ENCODE data around the gene SPSB3.

The SPSB3 gene

DNA sequence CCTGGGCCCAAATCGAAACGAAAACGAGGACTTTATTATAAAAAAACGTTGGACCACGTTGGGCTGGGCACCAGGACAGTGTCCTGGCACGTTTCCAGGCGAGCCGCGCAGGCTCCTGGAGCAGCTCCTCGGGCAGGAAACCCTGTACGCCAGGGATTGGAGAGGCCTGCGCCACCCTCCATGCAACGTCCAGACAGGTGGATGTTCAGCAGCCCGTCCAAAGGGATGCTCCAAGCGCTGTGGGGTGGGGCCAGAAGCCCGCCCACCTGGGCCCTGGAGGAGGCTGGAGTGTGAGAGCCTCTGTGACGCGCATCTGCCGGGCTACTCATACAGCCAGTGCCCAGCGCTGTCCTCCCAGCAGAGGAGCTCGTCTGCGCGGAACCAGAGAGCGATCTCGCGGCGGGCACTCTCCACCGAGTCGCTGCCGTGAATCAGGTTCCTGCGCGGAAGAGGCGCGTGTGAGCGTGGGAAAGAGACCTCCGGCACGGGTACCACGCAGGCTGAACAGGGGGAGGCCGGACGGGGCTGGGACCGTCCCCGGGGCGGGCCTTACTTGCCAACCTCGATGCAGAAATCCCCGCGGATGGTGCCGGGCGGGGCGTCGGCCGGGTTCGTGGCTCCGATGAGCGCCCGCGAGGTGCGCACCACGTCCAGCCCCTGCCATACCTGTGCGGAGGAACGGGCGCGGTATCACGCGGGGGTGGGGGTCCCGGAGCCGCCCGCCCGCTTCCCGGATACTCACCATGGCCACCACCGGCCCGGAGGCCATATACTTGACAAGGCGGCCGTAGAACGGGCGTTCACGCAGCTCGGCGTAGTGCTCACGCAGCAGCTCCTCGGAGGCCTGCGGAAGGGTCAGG is 11.8 kb downstream of the SPSB3 start:
- peak overlapping the region; percentile 75 for H3K27ac Mint-ChIP-seq
- H3K4me1 Mint-ChIP-seq = peaks cover 7% of the 10 kb centered on the region
- peak; percentile 68 to 73 for DNase-seq (ENCODE audit: low spot score in 2 of 2)
- H3K9me3 Mint-ChIP-seq = no peaks in the 10 kb centered on the region
- peak overlapping the region; percentile 77 for H3K4me3 Mint-ChIP-seq
- ATAC-seq (ENCODE audit: low read depth) = peak; percentile 53
- no peaks in the 10 kb centered on the region for H3K27me3 Mint-ChIP-seq
- H3K36me3 Mint-ChIP-seq = peaks cover 8% of the 10 kb centered on the region

DNA sequence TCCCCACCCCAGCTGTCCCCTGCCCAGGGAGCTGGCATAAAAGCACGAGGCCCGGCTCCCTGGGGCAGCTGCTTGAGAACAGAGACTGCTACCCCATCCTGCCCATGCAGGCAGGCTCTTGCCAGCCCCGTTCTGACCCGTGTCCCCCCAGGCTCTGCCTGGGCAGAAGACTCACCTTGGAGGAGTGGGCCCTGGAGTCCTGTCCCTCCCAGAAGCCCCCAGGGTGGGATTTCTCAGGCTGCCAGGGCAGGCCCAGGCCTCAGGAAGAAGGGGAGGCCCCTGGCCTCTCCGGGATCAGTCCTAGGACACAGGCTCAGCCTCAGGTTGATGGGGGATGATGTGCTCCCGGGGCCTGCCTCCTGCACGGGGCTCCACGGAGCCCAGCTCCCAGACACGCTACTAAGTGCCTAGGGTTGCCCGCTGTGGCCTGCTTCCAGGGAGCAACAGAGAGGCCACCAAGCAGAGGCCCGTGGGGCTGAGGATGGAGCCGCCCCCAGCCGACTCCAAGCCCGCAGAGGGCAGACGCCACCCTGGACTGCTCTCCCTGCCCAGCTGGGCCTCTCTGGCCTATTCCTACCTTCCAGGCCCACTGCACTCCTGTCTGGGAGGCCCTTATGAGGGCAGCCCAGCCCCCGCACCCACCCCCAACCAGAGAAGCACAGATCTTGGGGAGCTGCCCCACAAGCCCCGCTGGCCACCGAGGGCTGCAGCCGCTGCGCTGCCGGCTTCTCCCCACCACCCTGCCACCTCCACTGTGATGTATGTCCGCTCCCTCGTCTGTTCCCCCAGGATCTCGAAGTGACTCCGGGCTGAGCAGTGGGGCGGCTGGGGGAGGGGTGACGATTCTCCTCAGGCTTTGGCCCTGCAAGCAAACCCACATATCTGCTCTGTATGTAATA is 12.7 kb downstream of the SPSB3 start:
- ATAC-seq (ENCODE audit: low read depth) (no peak), DNase-seq (ENCODE audit: low spot score in 2 of 2) (no peak)
- Mint-ChIP-seq H3K4me3 (peak overlapping the region; percentile 77), H3K9me3 (no peaks in the 10 kb centered on the region), H3K27me3 (no peaks in the 10 kb centered on the region), H3K4me1 (peaks cover 7% of the 10 kb centered on the region), H3K36me3 (peaks cover 8% of the 10 kb centered on the region), H3K27ac (peak overlapping the region; percentile 75)

DNA sequence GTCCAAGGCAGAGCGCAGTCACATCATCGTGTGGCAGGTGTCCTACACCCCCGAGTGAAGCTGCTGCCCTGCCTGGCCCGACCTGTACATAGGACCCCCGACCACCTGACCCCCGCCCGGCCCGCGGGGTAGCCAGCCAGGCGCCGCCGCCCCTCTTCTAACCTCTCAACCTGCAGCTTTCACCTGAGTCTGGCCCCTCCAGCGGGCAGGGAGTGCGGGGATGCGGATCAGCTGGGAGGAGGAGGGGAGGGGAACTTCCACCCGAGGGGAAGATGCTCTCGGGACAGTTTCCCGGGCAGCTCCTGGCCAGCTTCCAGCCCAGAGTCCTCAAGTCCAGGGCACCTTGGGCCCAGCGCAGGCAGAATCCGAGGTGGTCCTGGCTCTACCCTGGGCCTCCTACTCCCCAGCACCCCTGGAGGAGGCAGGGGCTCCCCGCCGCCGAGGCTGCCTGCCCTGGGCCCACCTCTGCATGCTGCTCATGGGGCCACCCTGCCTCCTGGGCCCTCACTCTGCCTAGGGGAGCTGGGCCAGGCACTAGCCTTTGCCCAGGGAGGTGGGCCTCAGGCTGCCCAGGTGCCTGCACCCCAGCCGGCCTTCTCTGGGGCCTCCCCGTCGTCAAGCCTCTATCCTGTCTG is 13.5 kb downstream of the SPSB3 start:
- Mint-ChIP-seq H3K4me1 (peaks cover 7% of the 10 kb centered on the region), H3K36me3 (peaks cover 8% of the 10 kb centered on the region), H3K27me3 (no peaks in the 10 kb centered on the region), H3K9me3 (no peaks in the 10 kb centered on the region), H3K27ac (peak overlapping the region; percentile 53), H3K4me3 (no peak overlapping the region)
- ATAC-seq (ENCODE audit: low read depth) (no peak), DNase-seq (ENCODE audit: low spot score in 2 of 2) (no peak)

DNA sequence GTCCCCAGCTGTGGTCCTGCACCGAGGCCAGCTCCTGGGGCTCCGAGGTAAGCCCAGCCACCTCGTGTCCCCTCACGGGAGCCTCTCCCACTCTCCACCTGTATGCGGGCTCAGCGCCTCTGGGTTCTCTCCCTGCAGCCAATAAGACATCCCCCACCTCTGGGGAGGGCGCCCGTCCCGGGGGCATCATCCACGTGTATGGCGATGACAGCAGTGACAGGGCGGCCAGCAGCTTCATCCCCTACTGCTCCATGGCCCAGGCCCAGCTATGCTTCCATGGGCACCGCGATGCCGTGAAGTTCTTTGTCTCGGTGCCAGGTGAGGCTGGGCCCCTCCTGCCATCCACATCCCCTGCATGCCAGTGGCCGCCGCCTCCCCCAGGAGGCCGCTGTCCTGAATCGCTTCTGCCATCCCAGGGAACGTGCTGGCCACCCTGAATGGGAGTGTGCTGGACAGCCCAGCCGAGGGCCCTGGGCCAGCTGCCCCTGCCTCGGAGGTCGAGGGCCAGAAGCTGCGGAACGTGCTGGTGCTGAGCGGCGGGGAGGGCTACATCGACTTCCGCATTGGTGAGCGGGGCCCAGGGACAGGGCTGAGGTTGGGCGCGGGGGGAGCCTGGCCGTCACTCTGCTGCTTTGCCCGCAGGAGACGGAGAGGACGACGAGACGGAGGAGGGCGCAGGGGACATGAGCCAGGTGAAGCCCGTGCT is 14.2 kb downstream of the SPSB3 start:
- DNase-seq (ENCODE audit: low spot score in 2 of 2) (no peak), ATAC-seq (ENCODE audit: low read depth) (no peak)
- Mint-ChIP-seq H3K36me3 (peaks cover 8% of the 10 kb centered on the region), H3K27me3 (no peaks in the 10 kb centered on the region), H3K4me1 (peaks cover 7% of the 10 kb centered on the region), H3K4me3 (no peak overlapping the region), H3K9me3 (no peaks in the 10 kb centered on the region), H3K27ac (no peak overlapping the region)

DNA sequence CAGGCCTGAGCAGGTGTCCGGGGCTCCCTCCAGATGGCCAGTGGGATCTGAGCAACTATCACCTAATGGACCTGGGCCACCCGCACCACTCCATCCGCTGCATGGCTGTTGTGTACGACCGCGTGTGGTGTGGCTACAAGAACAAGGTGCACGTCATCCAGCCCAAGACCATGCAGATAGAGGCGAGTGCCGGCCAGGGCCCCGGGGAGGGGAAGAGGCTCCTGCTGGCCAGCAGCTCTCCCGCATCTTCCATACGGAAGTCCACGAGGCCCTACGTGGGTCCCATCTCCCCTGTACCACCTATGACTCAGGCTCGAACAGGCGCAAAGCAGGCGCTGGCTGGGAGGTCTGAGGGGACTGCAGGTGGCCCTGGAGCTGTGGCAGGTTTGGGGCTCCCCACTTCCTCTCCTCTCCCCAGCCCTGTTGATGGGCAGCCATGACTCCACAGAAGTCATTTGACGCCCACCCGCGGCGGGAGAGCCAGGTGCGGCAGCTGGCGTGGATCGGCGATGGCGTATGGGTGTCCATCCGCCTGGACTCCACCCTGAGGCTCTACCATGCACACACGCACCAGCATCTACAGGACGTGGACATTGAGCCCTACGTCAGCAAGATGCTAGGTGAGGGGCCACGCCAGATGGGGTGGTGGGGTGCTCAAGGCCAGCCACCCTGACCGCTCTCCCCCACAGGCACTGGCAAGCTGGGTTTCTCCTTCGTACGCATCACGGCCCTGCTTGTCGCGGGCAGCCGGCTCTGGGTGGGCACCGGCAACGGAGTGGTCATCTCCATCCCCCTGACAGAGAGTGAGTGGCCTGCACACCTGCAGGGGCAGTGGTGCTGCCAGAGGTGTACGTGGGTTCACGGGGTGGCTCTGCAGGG is 15.0 kb downstream of the SPSB3 start:
- no peaks in the 10 kb centered on the region for H3K27me3 Mint-ChIP-seq
- H3K36me3 Mint-ChIP-seq = peaks cover 8% of the 10 kb centered on the region
- H3K9me3 Mint-ChIP-seq = no peaks in the 10 kb centered on the region
- no peak overlapping the region for H3K27ac Mint-ChIP-seq
- no peak overlapping the region for H3K4me3 Mint-ChIP-seq
- DNase-seq (ENCODE audit: low spot score in 2 of 2) = no peak
- ATAC-seq (ENCODE audit: low read depth) = no peak
- peaks cover 7% of the 10 kb centered on the region for H3K4me1 Mint-ChIP-seq

DNA sequence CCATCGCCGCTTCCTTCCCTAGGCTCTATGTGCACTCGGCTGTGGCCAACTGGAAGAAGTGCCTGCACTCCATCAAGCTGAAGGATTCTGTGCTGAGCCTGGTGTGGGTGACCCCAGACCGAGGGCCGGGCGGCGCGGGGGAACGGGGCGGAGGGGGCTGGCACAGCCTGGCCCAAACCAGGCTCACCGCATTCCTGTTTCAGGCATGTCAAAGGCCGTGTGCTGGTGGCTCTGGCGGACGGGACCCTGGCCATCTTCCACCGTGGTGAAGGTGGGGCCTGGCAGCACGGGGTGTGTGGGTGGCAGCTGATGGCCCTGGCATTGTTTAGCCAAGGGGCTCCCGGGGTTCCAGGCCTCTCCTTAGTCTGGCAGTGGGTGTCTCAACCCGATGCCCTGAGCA is 15.7 kb downstream of the SPSB3 start:
- no peak for ATAC-seq (ENCODE audit: low read depth)
- no peaks in the 10 kb centered on the region for H3K9me3 Mint-ChIP-seq
- DNase-seq (ENCODE audit: low spot score in 2 of 2) = no peak
- no peak overlapping the region for H3K4me3 Mint-ChIP-seq
- H3K36me3 Mint-ChIP-seq = peaks cover 11% of the 10 kb centered on the region
- H3K27ac Mint-ChIP-seq = no peak overlapping the region
- H3K27me3 Mint-ChIP-seq = no peaks in the 10 kb centered on the region
- peaks cover 2% of the 10 kb centered on the region for H3K4me1 Mint-ChIP-seq

DNA sequence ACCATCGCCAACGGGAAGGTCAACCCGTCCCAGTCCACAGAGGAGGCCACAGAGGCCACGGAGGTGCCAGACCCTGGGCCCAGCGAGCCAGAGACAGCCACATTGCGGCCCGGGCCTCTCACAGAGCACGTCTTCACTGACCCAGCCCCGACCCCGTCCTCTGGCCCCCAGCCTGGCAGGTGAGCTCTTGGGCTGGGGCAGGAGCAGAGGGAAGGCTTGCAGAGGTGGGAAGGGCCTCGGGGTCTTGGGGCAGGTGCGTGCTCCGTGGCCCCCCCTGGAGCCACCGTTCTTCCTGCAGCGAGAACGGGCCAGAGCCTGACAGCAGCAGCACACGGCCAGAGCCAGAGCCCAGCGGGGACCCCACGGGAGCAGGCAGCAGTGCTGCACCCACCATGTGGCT is 16.1 kb downstream of the SPSB3 start:
- no peak for ATAC-seq (ENCODE audit: low read depth)
- Mint-ChIP-seq H3K36me3 (peaks cover 15% of the 10 kb centered on the region), H3K9me3 (no peaks in the 10 kb centered on the region), H3K4me3 (no peak overlapping the region), H3K4me1 (peaks cover 2% of the 10 kb centered on the region), H3K27me3 (no peaks in the 10 kb centered on the region), H3K27ac (no peak overlapping the region)
- DNase-seq (ENCODE audit: low spot score in 2 of 2) = no peak

DNA sequence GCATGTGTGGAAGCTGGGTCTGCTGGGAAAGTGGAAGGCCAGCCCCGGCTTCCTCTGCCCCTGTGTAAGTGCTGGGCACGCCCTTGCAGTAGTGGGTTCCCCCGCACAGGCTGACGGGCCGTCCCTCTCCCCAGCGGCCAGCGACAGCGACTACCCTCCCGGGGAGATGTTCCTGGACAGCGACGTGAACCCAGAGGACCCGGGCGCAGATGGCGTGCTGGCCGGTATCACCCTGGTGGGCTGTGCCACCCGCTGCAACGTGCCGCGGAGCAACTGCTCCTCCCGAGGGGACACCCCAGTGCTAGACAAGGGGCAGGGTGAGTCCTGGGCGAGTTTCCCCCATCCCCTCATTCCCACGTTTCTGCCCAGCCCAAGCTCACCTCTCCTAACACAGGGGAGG is 16.5 kb downstream of the SPSB3 start:
- ATAC-seq (ENCODE audit: low read depth) (no peak), DNase-seq (ENCODE audit: low spot score in 2 of 2) (no peak)
- Mint-ChIP-seq H3K9me3 (no peaks in the 10 kb centered on the region), H3K27me3 (no peaks in the 10 kb centered on the region), H3K4me1 (peaks cover 2% of the 10 kb centered on the region), H3K27ac (no peak overlapping the region), H3K4me3 (no peak overlapping the region), H3K36me3 (peaks cover 16% of the 10 kb centered on the region)

DNA sequence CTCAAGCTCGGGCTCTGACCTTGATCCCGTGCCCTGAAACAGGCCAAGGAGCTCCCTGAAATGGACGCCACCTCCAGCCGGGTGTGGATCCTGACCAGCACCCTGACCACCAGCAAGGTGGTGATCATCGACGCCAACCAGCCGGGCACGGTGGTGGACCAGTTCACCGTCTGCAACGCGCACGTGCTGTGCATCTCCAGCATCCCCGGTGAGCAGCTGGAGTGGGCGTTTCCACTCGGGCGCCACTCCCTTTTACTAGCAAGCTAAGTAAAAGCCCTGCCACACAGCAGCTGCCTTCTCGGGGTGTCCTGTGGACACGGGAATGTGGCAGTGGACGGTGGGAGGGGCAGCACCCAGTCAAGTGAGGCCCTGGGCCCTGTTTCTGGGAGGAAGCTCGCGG is 17.4 kb downstream of the SPSB3 start:
- Mint-ChIP-seq H3K4me3 (no peak overlapping the region), H3K27me3 (no peaks in the 10 kb centered on the region), H3K36me3 (peaks cover 15% of the 10 kb centered on the region), H3K4me1 (peaks cover under 1% of the 10 kb centered on the region), H3K27ac (no peak overlapping the region), H3K9me3 (no peaks in the 10 kb centered on the region)
- no peak for DNase-seq (ENCODE audit: low spot score in 2 of 2)
- ATAC-seq (ENCODE audit: low read depth) = no peak

DNA sequence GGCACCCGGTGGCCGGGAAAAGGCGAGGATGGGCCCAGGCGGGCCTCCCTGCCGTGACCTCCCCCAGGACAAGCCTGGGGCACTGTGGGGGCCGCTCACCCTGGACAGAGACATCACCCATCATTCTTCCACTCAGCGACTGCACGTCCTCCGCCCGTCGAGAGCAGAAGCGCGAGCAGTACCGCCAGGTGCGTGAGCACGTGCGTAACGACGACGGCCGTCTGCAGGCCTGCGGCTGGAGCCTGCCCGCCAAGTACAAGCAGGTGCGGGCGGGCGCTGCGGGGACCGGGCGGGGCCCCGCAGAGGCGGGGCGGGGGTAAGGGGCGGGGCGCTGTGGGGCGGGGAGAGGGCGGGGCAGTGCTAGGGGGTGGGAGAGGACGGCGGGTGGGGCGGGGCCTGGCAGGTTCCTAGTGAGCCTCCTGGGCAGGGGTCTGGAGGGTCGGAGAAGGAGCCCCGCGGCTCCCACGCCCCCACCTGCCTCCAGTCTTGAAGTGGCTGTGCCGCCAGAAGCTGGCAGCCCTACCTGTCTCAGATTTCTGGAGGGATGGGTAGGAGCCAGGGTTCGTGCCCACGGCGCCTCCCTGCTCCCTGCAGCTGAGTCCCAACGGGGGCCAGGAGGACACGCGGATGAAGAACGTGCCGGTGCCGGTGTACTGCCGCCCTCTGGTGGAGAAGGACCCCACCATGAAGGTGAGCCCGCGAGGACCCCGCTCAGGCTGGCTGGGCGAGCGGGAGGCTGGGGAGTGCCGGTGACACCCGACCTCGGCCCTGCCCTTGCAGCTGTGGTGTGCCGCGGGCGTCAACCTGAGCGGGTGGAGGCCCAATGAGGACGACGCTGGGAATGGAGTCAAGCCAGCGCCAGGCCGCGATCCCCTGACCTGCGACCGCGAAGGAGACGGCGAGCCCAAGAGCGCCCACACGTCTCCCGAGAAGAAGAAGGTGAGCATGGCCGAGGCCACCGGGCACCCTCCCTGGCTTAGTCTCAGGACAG is 18.6 kb downstream of the SPSB3 start:
- H3K4me3 Mint-ChIP-seq = no peak overlapping the region
- ATAC-seq (ENCODE audit: low read depth) (no peak), DNase-seq (ENCODE audit: low spot score in 2 of 2) (no peak)
- no peaks in the 10 kb centered on the region for H3K27me3 Mint-ChIP-seq
- no peak overlapping the region for H3K27ac Mint-ChIP-seq
- no peaks in the 10 kb centered on the region for H3K9me3 Mint-ChIP-seq
- H3K4me1 Mint-ChIP-seq = no peaks in the 10 kb centered on the region
- H3K36me3 Mint-ChIP-seq = peaks cover 15% of the 10 kb centered on the region

DNA sequence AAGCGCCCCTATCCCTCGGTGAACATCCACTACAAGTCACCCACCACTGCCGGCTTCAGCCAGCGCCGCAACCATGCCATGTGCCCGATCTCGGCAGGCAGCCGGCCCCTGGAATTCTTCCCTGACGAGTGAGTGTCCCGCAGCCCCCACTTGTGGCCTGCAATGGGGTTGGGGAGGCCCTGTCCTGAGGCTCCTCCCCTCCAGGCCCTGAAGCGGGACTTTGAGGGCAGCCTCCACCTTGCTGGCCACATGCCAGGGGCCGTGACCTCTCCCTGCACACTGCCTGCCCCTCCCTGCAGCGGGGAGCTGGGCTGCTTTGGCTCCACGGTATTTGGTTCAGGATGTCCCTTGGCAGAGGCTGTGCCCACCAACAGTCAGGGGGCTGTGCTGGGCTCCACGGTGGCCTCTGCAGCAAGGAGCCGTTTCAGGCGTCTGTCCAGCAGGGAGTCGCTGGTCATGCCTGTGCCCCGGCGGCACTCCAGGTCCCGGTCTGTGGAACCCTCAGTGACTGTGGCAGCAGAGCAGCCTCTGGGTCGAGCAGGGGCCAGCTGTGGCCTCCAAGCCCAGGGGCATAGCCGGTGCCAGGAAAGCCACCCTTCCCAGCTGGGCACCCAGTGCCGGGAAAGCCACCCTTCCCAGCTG is 19.4 kb downstream of the SPSB3 start:
- no peak for DNase-seq (ENCODE audit: low spot score in 2 of 2)
- ATAC-seq (ENCODE audit: low read depth) = no peak
- H3K9me3 Mint-ChIP-seq = no peaks in the 10 kb centered on the region
- H3K4me1 Mint-ChIP-seq = no peaks in the 10 kb centered on the region
- no peak overlapping the region for H3K4me3 Mint-ChIP-seq
- H3K27ac Mint-ChIP-seq = no peak overlapping the region
- no peaks in the 10 kb centered on the region for H3K27me3 Mint-ChIP-seq
- H3K36me3 Mint-ChIP-seq = peaks cover 11% of the 10 kb centered on the region

Measured in memory B cell (primary cell).